GM23338 (cell line): ENCODE measurements around the gene HOXA11.

Experiments
- ETS1 ChIP-seq: IDR thresholded peaks from 2 replicates; pipeline ENCODE4 v1.6.1; 2016; ENCODE audit warnings: antibody characterized with exemption
- EZH2 ChIP-seq: fragments of 200-600 bp; sonication (generic); IDR thresholded peaks from one replicate; pipeline ENCODE4 v1.8.0; 2017; ENCODE audit warnings: antibody characterized with exemption, mild to moderate bottlenecking, low read depth; ENCODE audit not compliant: unreplicated experiment
- JUNB ChIP-seq: IDR thresholded peaks from one replicate; pipeline ENCODE4 v1.6.1; 2016; ENCODE audit warnings: antibody characterized with exemption; ENCODE audit not compliant: unreplicated experiment
- POLR2AphosphoS5 ChIP-seq: IDR thresholded peaks from 2 replicates; pipeline ENCODE4 v1.6.1; 2016; ENCODE audit warnings: antibody characterized with exemption, low read depth
- TF ChIP-seq, protein P1 (sequence below), 2 experiments: fragments of 200-600 bp in 1 of 2; sonication (generic) in 1 of 2; conservative IDR thresholded peaks; 2 replicates each; pipeline versions ENCODE4 v1.5.1 to v1.6.1; 2016 to 2017; ENCODE audit warnings: antibody characterized with exemption in 2 of 2, low read depth in 2 of 2, mild to moderate bottlenecking in 2 of 2, moderate library complexity in 1 of 2

- TF ChIP-seq, protein P1, sequence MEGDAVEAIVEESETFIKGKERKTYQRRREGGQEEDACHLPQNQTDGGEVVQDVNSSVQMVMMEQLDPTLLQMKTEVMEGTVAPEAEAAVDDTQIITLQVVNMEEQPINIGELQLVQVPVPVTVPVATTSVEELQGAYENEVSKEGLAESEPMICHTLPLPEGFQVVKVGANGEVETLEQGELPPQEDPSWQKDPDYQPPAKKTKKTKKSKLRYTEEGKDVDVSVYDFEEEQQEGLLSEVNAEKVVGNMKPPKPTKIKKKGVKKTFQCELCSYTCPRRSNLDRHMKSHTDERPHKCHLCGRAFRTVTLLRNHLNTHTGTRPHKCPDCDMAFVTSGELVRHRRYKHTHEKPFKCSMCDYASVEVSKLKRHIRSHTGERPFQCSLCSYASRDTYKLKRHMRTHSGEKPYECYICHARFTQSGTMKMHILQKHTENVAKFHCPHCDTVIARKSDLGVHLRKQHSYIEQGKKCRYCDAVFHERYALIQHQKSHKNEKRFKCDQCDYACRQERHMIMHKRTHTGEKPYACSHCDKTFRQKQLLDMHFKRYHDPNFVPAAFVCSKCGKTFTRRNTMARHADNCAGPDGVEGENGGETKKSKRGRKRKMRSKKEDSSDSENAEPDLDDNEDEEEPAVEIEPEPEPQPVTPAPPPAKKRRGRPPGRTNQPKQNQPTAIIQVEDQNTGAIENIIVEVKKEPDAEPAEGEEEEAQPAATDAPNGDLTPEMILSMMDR (conservative IDR thresholded peaks at IDR 0.05; ENCODE audit: low read depth in 2 of 2): no peak
- TF ChIP-seq EZH2: no peak
- no peak for TF ChIP-seq POLR2AphosphoS5
- no peak for TF ChIP-seq JUNB
- no peak for TF ChIP-seq ETS1
Observed at GRCh38 chr7:27146491-27147198, 38.4 kb downstream of the HOXA11 start.
